ENCODE results near the gene PRM2.

Gene PRM2

GRCh38 chr16:11312718-11313492 lies 36.6 kb upstream of the PRM2 start:
- peak overlapping the region; percentile 3; the same call in 1 of the 2 replicates for H3K27ac ChIP-seq
- TF ChIP-seq CTCF (conservative IDR thresholded peaks at IDR 0.05) (no peak), ZFX (IDR thresholded peaks at IDR 0.05) (no peak)

GRCh38 chr16:11310997-11311561 lies 34.8 kb upstream of the PRM2 start:
- H3K27ac ChIP-seq = no peak overlapping the region
- TF ChIP-seq CTCF (conservative IDR thresholded peaks at IDR 0.05) = no peak
- no peak for TF ChIP-seq ZFX (IDR thresholded peaks at IDR 0.05)

- no peak overlapping the region for H3K27ac ChIP-seq
- TF ChIP-seq ZFX (IDR thresholded peaks at IDR 0.05) = no peak
- TF ChIP-seq CTCF (conservative IDR thresholded peaks at IDR 0.05) = no peak
Measured at GRCh38 chr16:11310634-11310977, 34.3 kb upstream of the PRM2 start.

- TF ChIP-seq CTCF (conservative IDR thresholded peaks at IDR 0.05) (no peak), ZFX (IDR thresholded peaks at IDR 0.05) (no peak)
Measured at GRCh38 chr16:11309895-11310633, 33.8 kb upstream of the PRM2 start.

GRCh38 chr16:11308493-11309283 lies 32.4 kb upstream of the PRM2 start:
- TF ChIP-seq ZFX (IDR thresholded peaks at IDR 0.05) (no peak), CTCF (conservative IDR thresholded peaks at IDR 0.05) (no peak)
- H3K27ac ChIP-seq = no peak overlapping the region

More at GRCh38 chr16:11309895-11310633, 33.8 kb upstream of the PRM2 start:
- H3K27ac ChIP-seq = no peak overlapping the region

GRCh38 chr16:11307639-11308492 lies 31.6 kb upstream of the PRM2 start:
- no peak overlapping the region for H3K27ac ChIP-seq
- no peak for TF ChIP-seq ZFX (IDR thresholded peaks at IDR 0.05)
- no peak for TF ChIP-seq CTCF (conservative IDR thresholded peaks at IDR 0.05)
